ENCODE results near the gene PURA. TPM values are rescaled to one million over a fixed set of nuclear protein-coding genes. Genes with fewer than 3 reads are reported as not detected.
A peak's percentile ranks its signal among the peaks of the same experiment; 100 is the strongest.
"Not testable (repeated sequence)": the region's sequence is repeated elsewhere in the genome, so short reads cannot be mapped to it uniquely, and the experiment has no call there.

Gene PURA
- total RNA-seq, 1 experiment from 2014 or later: 11.3 TPM

DNA sequence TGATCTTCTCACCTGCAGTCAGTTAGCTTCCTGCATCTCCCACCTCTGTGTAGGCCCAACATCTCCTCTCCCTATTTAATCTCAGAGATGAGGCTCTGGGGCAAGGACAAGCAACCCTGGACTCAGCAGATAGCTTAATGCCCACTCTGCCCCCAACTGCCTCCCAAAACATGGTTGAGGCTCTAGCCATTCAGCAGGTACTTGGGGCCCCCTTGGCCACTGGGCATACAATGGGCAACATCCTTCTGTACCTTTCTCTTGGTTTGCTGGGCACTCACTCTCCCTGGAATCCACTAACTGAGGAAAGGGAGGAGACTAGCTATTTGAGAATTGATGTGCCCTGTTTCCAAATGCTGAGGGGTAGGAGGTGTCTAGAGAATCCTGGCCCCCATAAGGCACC is 21.2 kb downstream of the PURA start:
- no peak for DNase-seq (ENCODE audit: low spot score)

DNA sequence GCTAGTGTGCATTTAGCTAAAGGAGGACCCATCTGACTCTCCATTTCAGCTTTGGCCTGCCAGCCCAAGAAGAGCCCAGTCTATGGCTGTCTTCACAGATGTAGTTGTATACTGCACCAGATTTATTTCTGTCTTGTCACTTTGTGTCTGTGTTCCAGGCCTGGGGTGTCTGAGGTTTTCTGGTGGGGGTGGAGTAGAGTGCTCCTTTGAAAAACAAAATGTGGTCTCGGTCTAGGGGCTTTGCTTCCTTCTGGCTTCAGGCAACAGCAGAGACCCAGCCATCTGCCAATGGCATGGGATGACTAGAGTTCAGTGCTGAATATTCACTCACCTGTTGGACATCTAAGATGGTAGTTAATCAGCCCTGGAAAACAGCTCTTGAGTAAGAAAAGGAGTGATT is 22.7 kb downstream of the PURA start:
- no peak for DNase-seq (ENCODE audit: low spot score)

DNA sequence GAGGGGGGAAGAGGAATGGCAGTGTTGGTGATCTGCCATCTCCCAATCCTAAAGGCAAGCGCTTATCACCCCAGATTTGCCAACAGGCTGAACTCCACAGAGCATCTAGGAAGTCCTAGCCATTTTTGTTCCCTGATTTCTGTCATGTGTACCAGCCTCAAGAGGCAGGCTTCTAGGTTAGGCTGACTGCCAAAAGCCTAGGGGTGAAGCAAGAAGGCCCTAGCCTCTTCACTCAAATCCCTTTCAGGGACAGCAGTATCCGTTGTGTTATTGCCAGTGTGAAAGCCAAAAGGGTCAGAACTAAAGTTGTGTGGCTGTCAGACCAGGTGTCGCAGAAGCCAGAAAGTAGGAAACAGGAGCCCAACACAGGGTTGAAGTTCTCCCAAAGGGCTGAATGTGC is 26.5 kb downstream of the PURA start:
- DNase-seq (ENCODE audit: low spot score): no peak

DNA sequence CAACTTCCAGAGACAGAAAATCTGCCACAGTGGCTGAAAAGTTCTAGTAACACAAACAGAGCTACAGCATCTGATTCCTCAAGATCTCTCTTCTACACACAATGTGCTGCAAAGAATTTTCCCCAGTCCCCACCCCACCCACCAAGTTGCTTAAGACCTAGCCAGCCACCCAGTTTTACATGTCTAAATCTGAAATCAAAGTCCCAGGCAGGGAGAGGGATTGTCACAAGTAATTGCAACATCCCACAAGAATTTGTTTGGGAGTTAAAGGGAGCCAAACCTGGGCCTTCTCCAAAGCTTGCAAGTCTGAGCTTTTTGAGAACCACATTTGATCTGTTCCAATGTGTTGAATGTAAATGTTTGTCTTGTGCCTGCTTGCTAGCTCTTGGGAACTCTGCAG is 27.3 kb downstream of the PURA start:
- no peak for DNase-seq (ENCODE audit: low spot score)

DNA sequence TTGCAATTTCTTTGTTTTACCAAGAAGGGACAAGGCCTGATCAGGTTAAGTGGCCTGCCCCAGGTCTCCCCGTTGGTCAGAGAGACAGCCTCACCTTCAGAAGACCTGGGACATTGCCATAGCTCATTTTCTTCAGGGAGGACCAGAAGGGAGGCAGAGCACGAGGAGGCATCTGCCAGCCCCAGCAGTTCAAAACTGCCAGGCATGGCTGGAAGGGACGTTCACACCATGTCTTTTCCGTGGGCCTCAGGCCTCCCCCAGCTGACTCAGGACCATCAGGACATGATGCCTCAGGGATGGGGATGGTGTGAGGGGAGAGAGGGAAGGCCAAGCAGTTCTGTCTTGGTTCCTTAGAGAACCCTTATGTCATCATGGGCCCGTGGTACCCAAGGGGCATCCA is 28.3 kb downstream of the PURA start:
- DNase-seq (ENCODE audit: low spot score): no peak

DNA sequence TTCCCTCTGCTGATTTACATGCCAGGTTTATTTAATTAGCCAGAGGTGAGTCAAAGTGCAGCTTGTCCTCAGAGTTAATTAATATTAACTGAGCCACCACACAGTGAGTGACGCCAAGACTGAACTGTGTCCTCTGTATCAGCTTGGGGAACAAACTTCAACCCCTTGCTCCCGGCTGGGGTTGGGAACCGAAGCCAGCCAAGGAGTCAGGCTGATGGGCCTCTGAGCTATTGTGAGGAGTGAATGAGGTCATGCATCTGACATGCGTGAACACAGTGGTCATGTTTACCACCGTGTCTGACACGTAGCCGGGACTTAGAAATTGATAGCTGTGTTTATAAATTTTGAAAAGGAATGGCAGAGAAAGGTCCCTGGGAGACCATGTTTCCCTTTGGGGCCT is 28.9 kb downstream of the PURA start:
- no peak for DNase-seq (ENCODE audit: low spot score)

DNA sequence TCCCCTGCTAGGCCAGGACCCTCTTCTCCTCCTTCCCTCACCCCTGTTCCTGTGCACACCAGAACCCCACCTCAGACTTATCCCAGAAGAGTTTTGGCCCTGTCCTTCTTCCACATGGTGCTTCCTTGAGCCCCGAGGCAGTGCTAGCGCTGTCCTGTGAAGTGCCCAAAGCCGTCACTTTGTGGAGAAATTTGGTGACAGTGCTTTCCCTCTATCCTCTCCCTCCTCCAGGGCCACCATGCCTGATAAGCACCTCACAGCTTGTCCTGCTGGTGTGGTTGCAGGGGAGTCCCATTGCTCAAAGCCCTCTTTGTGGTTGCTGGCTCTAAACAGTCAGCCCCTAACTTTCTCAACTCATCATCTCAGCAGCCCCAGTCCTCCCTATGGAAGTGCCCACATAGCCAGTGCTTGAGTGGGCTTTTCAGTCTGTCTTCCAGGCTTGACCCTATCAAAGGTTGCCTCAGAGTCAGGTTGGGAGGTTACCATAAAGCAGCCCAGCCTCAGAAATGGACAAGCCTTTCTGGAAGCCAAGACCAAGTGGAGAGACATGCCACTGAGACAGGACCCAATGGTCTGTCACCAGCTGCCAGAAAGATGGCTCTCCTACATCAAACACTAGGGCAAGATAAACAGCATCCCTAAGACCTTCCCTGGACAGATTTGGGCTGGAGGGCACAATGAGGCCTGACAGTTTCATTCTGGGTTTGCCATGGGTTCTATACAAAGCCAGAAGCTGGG is 29.8 kb downstream of the PURA start:
- DNase-seq (ENCODE audit: low spot score): no peak

DNA sequence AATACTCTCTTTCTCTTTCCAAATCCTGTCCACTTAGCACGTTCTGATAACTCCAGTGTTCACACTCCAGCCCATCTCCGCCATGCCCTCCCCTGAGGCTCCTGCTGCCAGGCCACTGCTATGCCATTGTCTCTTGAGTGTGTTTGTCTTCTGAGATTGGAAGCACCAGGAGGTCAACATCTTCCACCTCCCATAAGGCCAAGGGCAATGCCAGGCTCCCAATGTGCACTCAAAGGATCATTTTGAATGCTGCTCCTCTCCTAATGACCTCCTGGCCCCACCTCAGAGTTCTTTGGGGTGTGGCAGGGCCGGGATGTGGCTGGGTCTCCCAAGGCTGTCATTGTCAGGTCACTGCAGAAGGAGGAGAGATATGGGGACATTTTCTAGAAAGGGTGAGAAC is 31.3 kb downstream of the PURA start:
- no peak for DNase-seq (ENCODE audit: low spot score)

DNA sequence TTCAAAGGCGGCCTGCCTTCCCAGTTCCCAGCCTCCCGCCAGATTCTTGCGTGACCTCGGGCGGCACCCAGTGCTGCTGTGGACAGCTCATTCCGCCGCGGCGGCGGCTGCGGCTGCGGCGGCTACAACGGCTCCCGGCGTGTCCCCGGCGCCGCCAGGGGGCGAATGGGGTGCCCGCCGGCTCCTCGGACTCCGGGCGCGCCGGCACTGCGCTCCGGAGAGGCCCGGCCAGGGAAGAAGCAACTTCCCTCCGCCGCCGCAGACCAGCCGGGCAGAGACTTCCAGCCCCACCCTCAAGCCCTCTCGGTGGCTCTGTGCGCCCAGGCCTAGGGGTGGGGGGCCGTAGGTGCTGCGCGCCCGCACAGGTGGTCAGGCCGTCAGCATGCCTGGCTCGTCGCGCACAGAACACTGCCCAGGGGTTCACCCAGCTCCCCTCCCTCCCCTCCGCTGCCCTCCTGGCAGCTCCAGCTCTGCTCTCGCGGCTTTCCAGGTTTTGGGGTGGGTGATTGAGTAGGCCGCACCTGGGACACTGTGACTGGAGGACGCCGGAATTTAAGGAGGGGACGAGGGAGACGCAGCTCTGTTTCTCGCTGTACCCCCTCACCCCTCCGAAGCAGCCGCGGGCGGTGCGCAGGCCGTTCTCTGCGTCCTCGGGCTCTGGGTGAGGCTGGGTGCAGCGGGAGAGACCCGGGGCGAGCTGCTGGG is 32.1 kb downstream of the PURA start:
- peak; percentile 71 for DNase-seq (ENCODE audit: low spot score)

DNA sequence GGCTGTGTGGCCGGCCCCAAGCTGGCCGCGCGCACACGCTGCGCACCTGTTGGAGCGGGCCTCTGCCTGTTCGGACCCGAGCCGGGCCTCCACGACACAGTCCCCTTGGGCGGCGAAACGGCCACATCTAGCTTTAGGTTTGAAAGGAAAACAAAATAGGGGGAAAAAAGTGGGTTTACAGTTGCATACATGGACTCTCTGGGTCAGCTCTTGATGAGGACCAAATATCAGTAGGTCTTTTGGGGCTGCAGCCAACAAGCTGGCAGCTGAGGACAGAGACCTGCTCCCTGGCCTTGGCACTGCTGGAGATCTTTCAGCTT is 32.6 kb downstream of the PURA start:
- no peak for DNase-seq (ENCODE audit: low spot score)

DNA sequence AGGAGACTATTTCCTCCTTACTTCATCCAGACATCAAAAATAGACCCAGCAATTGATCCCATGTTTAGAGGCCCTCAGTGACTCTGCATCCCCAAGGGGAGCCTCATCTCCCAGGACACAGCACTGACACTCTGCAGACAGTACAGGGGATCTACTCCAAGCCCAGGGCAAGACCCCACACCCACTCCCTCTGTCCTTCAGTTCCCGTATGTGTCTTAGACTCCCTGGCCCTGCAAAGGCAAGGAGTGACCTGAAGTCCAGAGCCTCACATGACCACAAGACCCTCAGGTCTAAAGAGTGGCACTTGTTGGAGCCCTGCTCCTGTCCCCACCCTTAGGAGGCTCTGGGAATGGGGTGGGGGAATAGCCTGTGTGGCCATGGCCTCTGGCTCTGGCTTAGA is 33.6 kb downstream of the PURA start:
- no peak for DNase-seq (ENCODE audit: low spot score)

DNA sequence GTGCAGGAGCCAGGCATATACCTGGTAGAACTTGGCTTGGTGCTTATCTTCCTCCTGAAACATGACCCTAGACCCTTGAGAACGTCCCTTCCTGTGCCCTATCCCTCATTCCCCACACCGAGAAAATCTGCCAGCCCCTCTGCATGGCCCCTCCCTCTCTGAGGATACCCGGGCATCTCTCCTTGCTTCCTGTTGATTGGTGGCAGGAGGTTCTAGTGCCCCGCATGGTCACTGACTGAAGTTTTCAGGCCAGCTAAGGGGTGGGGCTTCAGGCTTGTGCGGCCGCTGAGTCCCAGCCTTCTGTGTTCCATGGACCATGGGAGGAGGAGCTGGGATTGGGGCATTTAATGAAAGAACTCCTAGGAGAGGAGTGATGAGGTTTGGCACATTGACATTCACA is 34.6 kb downstream of the PURA start:
- DNase-seq (ENCODE audit: low spot score): peak; percentile 28

DNA sequence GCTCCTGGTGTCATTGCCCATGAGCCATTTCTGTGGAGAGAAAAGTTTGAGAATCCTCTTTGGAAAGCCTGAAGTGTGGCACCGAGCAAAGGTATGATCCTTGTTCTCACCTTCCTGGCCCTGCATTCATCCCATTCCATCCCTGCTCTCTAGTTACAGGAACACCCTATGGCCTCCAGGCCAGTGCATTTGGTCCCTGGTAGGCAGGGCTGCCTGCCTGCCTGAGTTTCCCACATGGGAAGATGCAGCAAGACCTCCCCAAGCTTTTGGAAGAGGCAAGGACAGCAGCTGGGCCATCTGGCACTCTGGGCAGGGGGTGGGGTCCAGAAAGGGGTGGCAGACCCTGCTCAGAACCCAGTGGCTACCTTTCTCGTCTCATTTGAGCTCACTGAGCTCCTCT is 36.3 kb downstream of the PURA start:
- DNase-seq (ENCODE audit: low spot score): no peak

DNA sequence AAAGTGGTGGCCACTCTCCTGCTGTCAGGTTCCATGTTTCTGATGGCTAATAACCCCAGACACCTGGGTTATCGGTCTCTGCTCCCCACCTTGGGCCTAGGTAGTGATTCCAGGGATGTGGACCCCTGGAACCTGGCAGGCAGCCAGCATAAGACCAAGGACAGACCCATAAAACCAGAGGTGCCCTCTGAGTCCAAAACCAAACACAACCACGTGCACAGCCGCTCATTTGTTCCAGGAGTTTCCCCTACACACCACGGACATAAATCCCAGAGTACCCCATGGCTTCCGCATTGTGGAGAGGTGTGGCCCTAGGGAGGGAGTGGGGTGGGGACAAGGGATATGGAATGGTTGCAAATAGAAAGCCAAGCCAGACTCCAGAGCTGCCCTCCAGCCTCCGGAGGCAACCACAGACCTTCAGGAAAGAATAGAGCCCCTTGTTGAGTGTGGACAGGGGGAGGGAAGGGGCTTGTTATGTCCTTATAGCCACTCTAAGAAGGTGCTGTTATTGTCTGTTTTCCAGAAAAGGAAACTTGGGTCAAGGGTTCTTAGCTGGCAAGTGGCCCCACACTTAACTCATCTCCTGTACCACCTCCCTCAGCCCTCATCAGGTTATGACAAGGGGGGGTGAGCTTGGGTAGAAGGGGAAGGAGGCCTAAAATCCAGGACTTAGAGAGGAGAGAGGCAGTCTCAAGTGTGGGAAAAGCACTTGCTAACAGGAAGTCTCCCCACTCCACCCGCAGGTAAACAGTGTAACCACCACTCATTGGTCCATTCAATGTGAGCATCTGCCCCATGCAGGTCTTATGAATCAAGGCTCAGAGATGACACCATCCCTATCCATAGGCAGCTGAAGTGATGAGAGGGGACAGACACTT is 37.5 kb downstream of the PURA start:
- no peak for DNase-seq (ENCODE audit: low spot score)

DNA sequence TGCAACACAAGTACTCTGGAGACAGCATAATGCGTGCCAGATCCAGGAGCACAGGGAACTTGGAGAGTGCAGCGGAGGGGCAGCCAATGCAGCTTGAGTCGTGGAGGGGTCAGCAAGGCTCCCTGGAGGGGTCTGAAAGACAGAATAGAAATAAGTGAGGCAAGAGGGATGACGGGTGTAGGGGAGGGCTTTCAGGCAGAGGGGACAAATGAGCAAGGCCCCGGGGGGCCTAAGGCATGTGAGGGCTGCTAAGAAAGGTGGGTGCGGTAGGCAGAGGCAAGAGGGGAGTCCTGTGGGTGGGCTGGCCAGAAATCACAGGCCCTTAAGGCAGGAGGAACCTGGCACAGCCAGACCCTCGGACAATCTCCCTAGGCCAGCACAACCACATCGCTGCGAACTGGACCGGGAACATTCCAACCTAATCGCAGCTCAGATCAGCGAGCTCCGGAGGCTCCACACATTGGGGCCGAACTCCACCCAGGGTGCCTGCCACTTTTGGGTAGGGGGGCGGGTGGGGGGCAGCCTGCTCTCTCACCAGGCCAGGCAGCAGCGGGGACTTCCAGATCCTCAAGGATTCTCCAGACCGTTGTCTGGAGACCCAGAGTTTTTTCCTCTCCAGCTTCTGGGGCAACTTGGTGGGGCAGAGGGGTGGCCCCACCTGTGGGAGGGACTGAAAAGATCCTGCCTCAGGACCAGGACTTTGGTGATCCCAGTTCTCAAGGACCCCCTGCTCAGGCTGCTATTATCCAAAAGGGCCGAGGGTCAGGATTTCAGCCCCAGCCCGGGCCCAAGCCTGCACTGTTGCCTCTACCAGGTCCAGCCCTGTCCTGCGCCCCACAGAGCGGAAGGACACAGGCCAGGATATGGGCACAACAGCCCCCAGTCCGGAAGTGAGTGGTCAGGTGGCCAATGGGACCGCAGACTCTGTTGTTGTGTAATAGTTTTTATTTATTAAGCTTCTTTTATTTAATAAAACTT is 38.4 kb downstream of the PURA start:
- DNase-seq (ENCODE audit: low spot score): no peak

DNA sequence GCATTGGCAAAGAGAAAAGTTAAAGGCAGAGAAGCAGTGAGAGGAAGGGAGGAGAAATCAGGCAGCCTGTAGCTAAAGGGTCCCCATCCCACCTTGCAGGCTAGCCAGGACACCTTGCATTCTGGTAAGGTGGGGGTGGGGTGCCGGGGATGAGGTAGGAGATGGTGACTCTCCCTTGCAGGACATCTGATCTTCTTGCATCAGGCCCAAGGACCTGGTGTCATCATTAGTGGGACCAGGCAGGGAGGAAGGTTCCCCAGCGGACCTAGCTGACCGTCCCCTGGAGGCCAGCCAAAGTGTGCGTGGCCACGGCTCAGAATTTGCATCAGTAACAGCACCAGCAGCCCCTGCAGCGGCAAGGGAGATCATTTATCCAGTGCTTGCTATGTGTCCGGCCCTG is 39.3 kb downstream of the PURA start:
- DNase-seq (ENCODE audit: low spot score): no peak

DNA sequence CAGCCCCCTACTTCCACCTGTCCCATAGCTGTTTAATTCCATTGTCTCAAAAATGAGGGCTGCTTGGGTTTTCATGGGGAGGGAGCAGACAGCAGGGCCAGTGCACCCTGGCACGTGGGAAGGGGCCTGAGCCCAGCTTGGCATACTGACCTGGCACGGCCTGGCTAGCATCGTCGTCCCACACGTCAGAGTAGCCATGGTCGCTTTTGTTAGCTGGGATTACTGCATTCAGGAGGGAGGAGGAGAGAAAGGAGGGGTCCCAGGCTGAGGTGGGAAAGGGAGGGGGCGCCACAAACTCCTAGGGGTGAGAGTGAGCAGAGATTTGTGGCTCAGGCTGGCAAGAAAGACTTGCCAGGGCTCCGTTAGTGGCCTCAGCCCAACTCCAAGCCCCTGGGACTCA is 40.0 kb downstream of the PURA start:
- DNase-seq (ENCODE audit: low spot score): no peak

DNA sequence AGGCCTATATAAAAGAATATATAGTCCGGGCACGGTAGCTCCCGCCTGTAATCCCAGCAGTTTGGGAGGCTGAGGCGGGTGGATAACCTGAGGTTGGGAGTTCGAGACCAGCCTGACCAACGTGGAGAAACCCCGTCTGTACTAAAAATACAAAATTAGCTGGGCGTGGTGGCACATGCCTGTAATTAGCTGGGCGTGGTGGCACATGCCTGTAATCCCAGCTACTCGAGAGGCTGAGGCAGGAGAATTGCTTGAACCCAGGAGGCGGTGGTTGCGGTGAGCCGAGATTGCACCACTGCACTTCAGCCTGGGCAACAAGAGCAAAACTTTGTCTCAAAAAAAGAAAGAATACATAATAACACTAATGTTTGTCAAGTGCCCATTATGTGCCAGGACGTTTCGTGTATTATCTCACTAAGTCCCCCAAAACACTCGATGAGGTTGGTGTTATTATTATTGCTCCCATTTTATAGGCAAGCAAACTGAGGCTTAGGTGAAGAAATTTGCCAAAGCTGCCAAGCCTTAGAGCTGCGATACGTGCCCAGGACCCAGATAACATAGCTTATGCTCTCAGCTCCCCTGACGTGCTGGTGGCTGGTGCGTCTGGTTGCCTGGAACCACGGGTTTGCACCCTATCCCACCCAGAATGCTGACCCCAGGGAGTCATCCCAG is 40.9 kb downstream of the PURA start:
- DNase-seq (ENCODE audit: low spot score): not testable (repeated sequence)

DNA sequence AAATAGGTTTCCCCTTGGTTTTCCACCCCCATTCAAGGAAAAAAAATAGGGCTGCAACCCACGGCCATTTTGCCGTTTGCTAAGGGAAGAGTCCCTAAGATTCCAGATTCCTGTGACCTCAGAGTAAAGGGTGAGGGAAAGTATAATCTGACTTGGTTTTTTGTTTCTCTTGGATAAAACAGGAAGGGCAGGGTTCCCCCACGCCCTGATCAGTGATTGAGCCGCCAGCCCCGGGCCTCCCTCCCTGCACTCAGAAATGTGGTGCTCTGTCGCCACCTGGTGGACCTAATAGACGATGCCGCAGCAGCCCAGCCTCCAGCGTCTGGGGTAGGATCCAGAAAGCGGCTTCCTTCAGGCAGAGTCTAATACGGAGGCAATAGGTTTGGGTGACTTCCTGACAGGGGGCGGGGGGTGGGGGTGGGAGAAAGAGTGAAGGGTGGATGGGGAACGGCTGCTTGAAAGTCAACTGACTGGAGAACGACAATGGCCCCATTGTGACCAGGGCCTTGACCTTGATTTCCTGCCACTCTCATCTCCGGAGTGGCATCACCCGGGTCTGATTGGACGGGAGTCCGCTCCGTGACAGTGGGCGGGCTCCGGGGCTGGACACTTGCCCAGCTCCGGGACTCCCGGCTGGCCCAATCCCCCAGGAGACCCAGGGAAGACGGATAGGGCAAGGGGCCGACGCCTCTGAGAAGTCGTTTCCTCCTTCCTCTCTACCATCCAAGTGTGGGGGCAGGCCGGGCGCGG is 43.3 kb downstream of the PURA start:
- DNase-seq (ENCODE audit: low spot score): peak; percentile 91
